Esophagus squamous epithelium (tissue), 5 donors: ENCODE results near the gene IMMP2L. TPM values are rescaled to one million over a fixed set of nuclear protein-coding genes. Genes with fewer than 3 reads are reported as not detected.

Experiments
- DNase-seq: peaks from one replicate; lab custom pipeline; 2025; lab: John Stamatoyannopoulos, UW
- H3K27ac ChIP-seq, 4 donors: fragments of 200-600 bp; sonication (generic); one replicate each; pipeline ENCODE4 v1.5.1; 2016 to 2019; ENCODE audit warnings: mild to moderate bottlenecking in 1 of 4
- H3K27me3 ChIP-seq, 4 donors: fragments of 200-600 bp; sonication (generic); 1 replicate in 3 of 4; 2 replicates in 1 of 4; pipeline versions ENCODE4 v1.5.1 to v1.6.0; 2017 to 2021; ENCODE audit warnings: antibody characterized with exemption in 1 of 4
- H3K36me3 ChIP-seq, 3 donors: fragments of 200-600 bp; sonication (generic); one replicate each; pipeline ENCODE4 v1.5.1; 2016 to 2019
- H3K4me1 ChIP-seq, 3 donors: fragments of 200-600 bp; sonication (generic); one replicate each; pipeline ENCODE4 v1.5.1; 2017 to 2019
- H3K4me3 ChIP-seq, 4 donors: fragments of 200-600 bp; sonication (generic); 1 replicate in 3 of 4; 2 replicates in 1 of 4; pipeline ENCODE4 v1.5.1; 2016 to 2019; ENCODE audit warnings: mild to moderate bottlenecking in 2 of 4, moderate library complexity in 1 of 4
- H3K9me3 ChIP-seq, 3 donors: fragments of 200-600 bp; sonication (generic); one replicate each; pipeline ENCODE4 v1.5.1; 2016 to 2019
- CTCF ChIP-seq, 6 experiments: fragments of 450-650 bp in 4 of 6; fragments of 200-600 bp in 2 of 6; sonication (generic) in 2 of 6; IDR thresholded peaks; one replicate each; pipeline ENCODE4 v1.5.1; 2016 to 2019; ENCODE audit warnings: antibody characterized with exemption in 6 of 6, mild to moderate bottlenecking in 4 of 6, moderate library complexity in 4 of 6
- POLR2A ChIP-seq, 4 donors: fragments of 450-650 bp; IDR thresholded peaks; one replicate each; pipeline ENCODE4 v1.6.1; 2017; ENCODE audit warnings: antibody characterized with exemption in 4 of 4, mild to moderate bottlenecking in 4 of 4, moderate library complexity in 3 of 4
- WGBS, 2 donors: methylation state at CpG; one replicate each; pipeline ENCODE4 v1.1.5; 2018; 5-methylcytosine and 5-hydroxymethylcytosine counted together
- intact Hi-C: fragments of 100-400 bp; cut with DNase I; formaldehyde crosslinking; loops from one replicate; pipeline ENCODE4 v1.15.0; 2022
- total RNA-seq, 4 donors: library from RNA; depleted of rRNA; stranded (reverse); fragments of >200 nt; gene quantifications; one replicate each; pipeline ENCODE4 v1.1.0, GENCODE V29; 2016
- donor health status: DM: yes; HTN: yes; CAD: no.

Gene IMMP2L
- total RNA-seq, 4 donors from 2014 or later = 1.6 to 21.7 (median 5.4) TPM

DNA sequence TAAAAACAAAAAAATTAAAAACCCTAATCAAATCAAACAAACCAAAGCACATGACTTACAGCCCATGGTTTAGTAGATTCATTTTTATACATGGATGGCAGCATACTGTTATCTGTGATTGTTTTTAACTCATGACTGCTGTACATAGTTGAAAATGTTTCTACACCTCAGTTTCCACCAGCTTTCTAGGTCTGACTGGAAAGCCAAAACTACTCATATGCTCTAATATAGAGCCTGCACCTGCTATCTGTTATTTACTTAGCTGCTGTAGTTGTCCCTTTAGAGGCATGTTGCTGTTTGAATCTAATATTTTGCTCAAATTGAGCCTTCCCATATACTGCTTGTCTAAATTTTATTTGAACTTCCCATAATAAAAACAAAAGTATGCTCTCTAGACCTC, 761.3 kb downstream of the IMMP2L start:
- no peak overlapping the region for H3K27ac ChIP-seq
- intact Hi-C loops = no loop called here
- H3K27me3 ChIP-seq = no peaks in the 10 kb centered on the region
- TF ChIP-seq POLR2A (IDR thresholded peaks at IDR 0.05) (no peak), CTCF (IDR thresholded peaks at IDR 0.05) (no peak)
- DNase-seq = no peak
- no peaks in the 10 kb centered on the region for H3K9me3 ChIP-seq
- no peaks in the 10 kb centered on the region for H3K36me3 ChIP-seq
- no peak overlapping the region for H3K4me3 ChIP-seq
- H3K4me1 ChIP-seq = no peaks in the 10 kb centered on the region

- Histone ChIP-seq H3K9me3 (no peaks in the 10 kb centered on the region), H3K36me3 (no peaks in the 10 kb centered on the region), H3K27ac (no peak overlapping the region), H3K4me3 (no peak overlapping the region), H3K4me1 (no peaks in the 10 kb centered on the region), H3K27me3 (no peaks in the 10 kb centered on the region)
- DNase-seq = no peak
- WGBS, 2 donors = 89 to 93% methylated on average over 2 of the region's 2 CpGs
- TF ChIP-seq POLR2A (IDR thresholded peaks at IDR 0.05) = no peak
- no peak for TF ChIP-seq CTCF (IDR thresholded peaks at IDR 0.05)
- intact Hi-C loops = no loop called here
These were observed 764.6 kb downstream of the IMMP2L start for GRCh38 chr7:110797656-110798055.

DNA sequence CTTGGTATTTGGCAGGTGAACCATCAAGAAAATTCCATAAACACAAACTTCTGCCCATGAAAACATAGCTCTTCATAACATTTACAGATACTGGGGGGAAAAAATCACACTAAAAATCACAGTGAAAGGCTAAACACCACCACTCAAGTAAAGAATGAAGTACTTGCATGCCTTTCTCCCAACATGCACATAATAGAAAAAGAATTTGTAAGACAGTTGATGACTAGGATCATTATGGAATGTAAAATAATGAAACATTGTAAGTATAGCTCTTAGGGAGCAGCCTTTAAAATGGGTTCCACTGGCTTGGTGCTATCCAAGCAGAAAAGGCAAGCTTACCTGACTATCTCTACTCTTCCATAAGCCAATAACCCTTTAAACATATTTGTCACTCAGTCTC, 771.3 kb downstream of the IMMP2L start:
- no peaks in the 10 kb centered on the region for H3K9me3 ChIP-seq
- no peaks in the 10 kb centered on the region for H3K36me3 ChIP-seq
- intact Hi-C loops = no loop called here
- H3K27me3 ChIP-seq = no peaks in the 10 kb centered on the region
- no peak for DNase-seq
- H3K27ac ChIP-seq = no peak overlapping the region
- H3K4me1 ChIP-seq = peaks cover 0 to 9% (median 0%) of the 10 kb centered on the region in 3 donors
- H3K4me3 ChIP-seq = no peak overlapping the region
- TF ChIP-seq CTCF (IDR thresholded peaks at IDR 0.05) = no peak
- TF ChIP-seq POLR2A (IDR thresholded peaks at IDR 0.05) = no peak

- Histone ChIP-seq H3K36me3 (no peaks in the 10 kb centered on the region), H3K9me3 (no peaks in the 10 kb centered on the region), H3K4me1 (peaks cover 0 to 9% (median 0%) of the 10 kb centered on the region in 3 donors), H3K27ac (no peak overlapping the region), H3K4me3 (no peak overlapping the region), H3K27me3 (no peaks in the 10 kb centered on the region)
- 31 to 43% methylated on average over 3 of the region's 3 CpGs for WGBS, 2 donors
- intact Hi-C loops = no loop called here
- DNase-seq = no peak
- TF ChIP-seq CTCF (IDR thresholded peaks at IDR 0.05) = no peak
- no peak for TF ChIP-seq POLR2A (IDR thresholded peaks at IDR 0.05)
These were observed 775.8 kb downstream of the IMMP2L start for GRCh38 chr7:110786328-110786965.

- Histone ChIP-seq H3K4me1 (peaks cover 0 to 9% (median 0%) of the 10 kb centered on the region in 3 donors), H3K27me3 (no peaks in the 10 kb centered on the region), H3K36me3 (no peaks in the 10 kb centered on the region), H3K27ac (no peak overlapping the region), H3K4me3 (no peak overlapping the region), H3K9me3 (no peaks in the 10 kb centered on the region)
- intact Hi-C loops = no loop called here
- no peak for DNase-seq
- whole genome bisulfite sequencing, 2 donors = 83 to 92% methylated on average over 1 of the region's 1 CpG
- TF ChIP-seq CTCF (IDR thresholded peaks at IDR 0.05) (no peak), POLR2A (IDR thresholded peaks at IDR 0.05) (no peak)
These were observed 777.5 kb downstream of the IMMP2L start for GRCh38 chr7:110784749-110785148.
